ENCODE results near the gene AAK1.

DNA sequence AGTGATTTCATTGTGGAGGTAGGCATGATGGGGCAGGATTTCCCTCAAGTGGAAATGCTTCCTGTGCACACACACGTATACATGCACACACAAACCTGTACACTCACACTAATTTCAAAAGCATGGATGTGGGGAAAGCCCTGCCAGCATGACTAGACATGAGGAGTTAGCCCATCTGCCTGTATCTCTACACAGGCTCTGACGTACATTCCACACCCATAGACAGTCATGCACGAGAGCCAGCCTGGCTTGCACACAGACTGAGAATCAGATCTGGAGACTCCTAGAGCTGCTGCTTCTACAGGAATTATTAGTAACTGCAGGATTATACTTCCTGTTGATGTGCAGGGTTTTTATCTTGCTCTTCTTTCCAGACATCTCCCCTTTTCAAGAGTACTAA lies 179.0 kb downstream of the AAK1 start:
- TF ChIP-seq, protein P1, sequence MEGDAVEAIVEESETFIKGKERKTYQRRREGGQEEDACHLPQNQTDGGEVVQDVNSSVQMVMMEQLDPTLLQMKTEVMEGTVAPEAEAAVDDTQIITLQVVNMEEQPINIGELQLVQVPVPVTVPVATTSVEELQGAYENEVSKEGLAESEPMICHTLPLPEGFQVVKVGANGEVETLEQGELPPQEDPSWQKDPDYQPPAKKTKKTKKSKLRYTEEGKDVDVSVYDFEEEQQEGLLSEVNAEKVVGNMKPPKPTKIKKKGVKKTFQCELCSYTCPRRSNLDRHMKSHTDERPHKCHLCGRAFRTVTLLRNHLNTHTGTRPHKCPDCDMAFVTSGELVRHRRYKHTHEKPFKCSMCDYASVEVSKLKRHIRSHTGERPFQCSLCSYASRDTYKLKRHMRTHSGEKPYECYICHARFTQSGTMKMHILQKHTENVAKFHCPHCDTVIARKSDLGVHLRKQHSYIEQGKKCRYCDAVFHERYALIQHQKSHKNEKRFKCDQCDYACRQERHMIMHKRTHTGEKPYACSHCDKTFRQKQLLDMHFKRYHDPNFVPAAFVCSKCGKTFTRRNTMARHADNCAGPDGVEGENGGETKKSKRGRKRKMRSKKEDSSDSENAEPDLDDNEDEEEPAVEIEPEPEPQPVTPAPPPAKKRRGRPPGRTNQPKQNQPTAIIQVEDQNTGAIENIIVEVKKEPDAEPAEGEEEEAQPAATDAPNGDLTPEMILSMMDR (IDR thresholded peaks at IDR 0.05), result no peak
- no peak for TF ChIP-seq POLR2A (IDR thresholded peaks at IDR 0.05)

Data from stomach (tissue), 4 donors.